AG04449 (cell line): Measurements from ENCODE around the gene GRM4.

Experiments used
- CTCF ChIA-PET: fragments of 350-600 bp; formaldehyde crosslinking; extraction: SDS; loops from one replicate; lab custom pipeline; 2021; ENCODE audit warnings: antibody characterized with exemption; lab: Yijun Ruan, JAX
- POLR2A ChIA-PET: fragments of 400-600, 350-600 bp; formaldehyde crosslinking; extraction: SDS; loops from one replicate; lab custom pipeline; 2020; ENCODE audit warnings: antibody characterized with exemption, inconsistent platforms; lab: Yijun Ruan, JAX
- DNase-seq: peaks from one replicate; pipeline ENCODE4 v3.0.0-alpha.2; 2010; ENCODE audit warnings: low read depth, low spot score
- H3K4me3 ChIP-seq: 2 replicates; pipeline ENCODE4 v1.5.1; 2011; ENCODE audit warnings: low read depth, mild to moderate bottlenecking, control low read depth, low read length
- TF ChIP-seq, protein P1 (sequence below): IDR thresholded peaks from one replicate; pipeline ENCODE4 v1.5.1; 2011; ENCODE audit warnings: mild to moderate bottlenecking, moderate library complexity, low read length, control low read depth, inconsistent platforms; ENCODE audit not compliant: insufficient read depth; ENCODE audit errors: missing control alignments

GRM4 gene

DNA sequence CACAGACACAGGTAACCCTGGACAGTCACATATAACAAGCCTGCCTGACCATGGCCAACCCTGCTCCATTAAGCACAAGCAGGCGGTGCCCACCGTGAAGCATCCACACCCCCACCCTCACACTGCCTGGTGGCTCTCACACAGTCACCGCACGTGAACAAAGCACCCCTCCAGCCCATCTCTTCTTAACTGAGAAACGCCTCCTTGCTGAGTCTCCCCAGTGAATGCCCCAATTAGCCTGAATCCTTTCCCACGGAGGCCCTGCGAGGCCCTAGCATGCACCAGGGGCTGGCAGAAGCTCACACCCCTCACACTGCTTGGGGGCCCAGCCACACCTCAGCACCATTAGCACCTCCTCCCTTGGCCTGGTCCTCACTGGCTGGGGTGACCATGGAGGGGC, 72.3 kb downstream of the GRM4 start:
- ChIA-PET CTCF (no interaction called here), POLR2A (no interaction called here)
- DNase-seq = no peak
- TF ChIP-seq, protein P1, sequence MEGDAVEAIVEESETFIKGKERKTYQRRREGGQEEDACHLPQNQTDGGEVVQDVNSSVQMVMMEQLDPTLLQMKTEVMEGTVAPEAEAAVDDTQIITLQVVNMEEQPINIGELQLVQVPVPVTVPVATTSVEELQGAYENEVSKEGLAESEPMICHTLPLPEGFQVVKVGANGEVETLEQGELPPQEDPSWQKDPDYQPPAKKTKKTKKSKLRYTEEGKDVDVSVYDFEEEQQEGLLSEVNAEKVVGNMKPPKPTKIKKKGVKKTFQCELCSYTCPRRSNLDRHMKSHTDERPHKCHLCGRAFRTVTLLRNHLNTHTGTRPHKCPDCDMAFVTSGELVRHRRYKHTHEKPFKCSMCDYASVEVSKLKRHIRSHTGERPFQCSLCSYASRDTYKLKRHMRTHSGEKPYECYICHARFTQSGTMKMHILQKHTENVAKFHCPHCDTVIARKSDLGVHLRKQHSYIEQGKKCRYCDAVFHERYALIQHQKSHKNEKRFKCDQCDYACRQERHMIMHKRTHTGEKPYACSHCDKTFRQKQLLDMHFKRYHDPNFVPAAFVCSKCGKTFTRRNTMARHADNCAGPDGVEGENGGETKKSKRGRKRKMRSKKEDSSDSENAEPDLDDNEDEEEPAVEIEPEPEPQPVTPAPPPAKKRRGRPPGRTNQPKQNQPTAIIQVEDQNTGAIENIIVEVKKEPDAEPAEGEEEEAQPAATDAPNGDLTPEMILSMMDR = no peak
- H3K4me3 ChIP-seq = no peak overlapping the region

GRCh38 chr6:34072727-34073126, 73.2 kb downstream of the GRM4 start:
- H3K4me3 ChIP-seq = no peak overlapping the region
- ChIA-PET POLR2A (no interaction called here), CTCF (no interaction called here)
- TF ChIP-seq, protein P1 = no peak
- no peak for DNase-seq

DNA sequence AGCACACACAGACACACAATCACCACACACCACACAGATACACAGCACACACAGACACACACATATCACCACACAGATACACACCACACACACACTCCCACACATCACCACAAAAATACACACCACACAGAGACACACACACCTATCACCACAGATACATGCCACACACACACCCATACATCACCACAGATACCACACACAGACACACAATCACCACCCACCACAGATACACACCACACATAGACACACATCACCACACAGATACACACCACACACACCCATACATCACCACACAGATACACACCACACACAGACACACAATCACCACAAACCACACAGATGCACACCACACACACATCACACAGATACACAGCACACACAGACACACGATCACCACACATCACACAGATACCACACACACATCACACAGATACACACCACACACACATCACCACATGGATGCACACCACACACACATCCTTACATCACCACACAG, 74.0 kb downstream of the GRM4 start:
- POLR2A ChIA-PET = no interaction called here
- CTCF ChIA-PET = no interaction called here
- TF ChIP-seq, protein P1 = no peak
- H3K4me3 ChIP-seq = no peak overlapping the region
- no peak for DNase-seq

GRCh38 chr6:34071136-34071883, 74.6 kb downstream of the GRM4 start:
- DNase-seq = no peak
- CTCF ChIA-PET = no interaction called here
- POLR2A ChIA-PET = no interaction called here
- TF ChIP-seq, protein P1 = no peak
- no peak overlapping the region for H3K4me3 ChIP-seq

GRCh38 chr6:34070315-34071135, 75.4 kb downstream of the GRM4 start:
- TF ChIP-seq, protein P1 = no peak
- no peak overlapping the region for H3K4me3 ChIP-seq
- CTCF ChIA-PET = interaction anchor here (1.3 kb wide), 2 partner anchors 85 to 283 kb away, joined by 3 to 4 read pairs; no protein-coding TSS in a partner anchor
- POLR2A ChIA-PET = no interaction called here
- no peak for DNase-seq
